AG04449 (cell line): ENCODE measurements around the gene TEX36.
"Not testable (repeated sequence)": the region's sequence is repeated elsewhere in the genome, so short reads cannot be mapped to it uniquely, and the experiment has no call there.

Experiments used
- CTCF ChIA-PET: fragments of 350-600 bp; formaldehyde crosslinking; extraction: SDS; loops from one replicate; lab custom pipeline; 2021; ENCODE audit warnings: antibody characterized with exemption; lab: Yijun Ruan, JAX
- POLR2A ChIA-PET: fragments of 400-600, 350-600 bp; formaldehyde crosslinking; extraction: SDS; loops from one replicate; lab custom pipeline; 2020; ENCODE audit warnings: antibody characterized with exemption, inconsistent platforms; lab: Yijun Ruan, JAX
- DNase-seq: peaks from one replicate; pipeline ENCODE4 v3.0.0-alpha.2; 2010; ENCODE audit warnings: low read depth, low spot score
- H3K4me3 ChIP-seq: 2 replicates; pipeline ENCODE4 v1.5.1; 2011; ENCODE audit warnings: low read depth, mild to moderate bottlenecking, control low read depth, low read length
- CTCF ChIP-seq: IDR thresholded peaks from one replicate; pipeline ENCODE4 v1.5.1; 2011; ENCODE audit warnings: mild to moderate bottlenecking, moderate library complexity, low read length, control low read depth, inconsistent platforms; ENCODE audit not compliant: insufficient read depth; ENCODE audit errors: missing control alignments

TEX36 gene

GRCh38 chr10:125624800-125625199 lies 58.2 kb downstream of the TEX36 start:
- no peak for DNase-seq
- TF ChIP-seq CTCF: no peak
- ChIA-PET CTCF (no interaction called here), POLR2A (no interaction called here)
- no peak overlapping the region for H3K4me3 ChIP-seq

GRCh38 chr10:125621052-125621451 lies 61.9 kb downstream of the TEX36 start:
- no peak for DNase-seq
- ChIA-PET CTCF (interaction anchor here (1.2 kb wide), 1 partner anchor 573 kb away, joined by 3 read pairs; no protein-coding TSS in a partner anchor), POLR2A (no interaction called here)
- no peak for TF ChIP-seq CTCF
- H3K4me3 ChIP-seq: no peak overlapping the region

GRCh38 chr10:125620401-125620800 lies 62.6 kb downstream of the TEX36 start:
- H3K4me3 ChIP-seq: no peak overlapping the region
- DNase-seq: no peak
- ChIA-PET POLR2A (no interaction called here), CTCF (interaction anchor here (1.2 kb wide), 1 partner anchor 573 kb away, joined by 3 read pairs; no protein-coding TSS in a partner anchor)
- TF ChIP-seq CTCF: no peak

- CTCF ChIA-PET: not testable (repeated sequence)
Measured at GRCh38 chr10:125613062-125613461, 69.9 kb downstream of the TEX36 start.

GRCh38 chr10:125611756-125612155 lies 71.2 kb downstream of the TEX36 start:
- ChIA-PET CTCF (no interaction called here), POLR2A (no interaction called here)
- TF ChIP-seq CTCF: no peak
- no peak overlapping the region for H3K4me3 ChIP-seq
- DNase-seq: no peak

More at GRCh38 chr10:125613062-125613461, 69.9 kb downstream of the TEX36 start:
- H3K4me3 ChIP-seq, POLR2A ChIA-PET, DNase-seq: not testable (repeated sequence)

GRCh38 chr10:125611216-125611615 lies 71.7 kb downstream of the TEX36 start:
- ChIA-PET CTCF (no interaction called here), POLR2A (no interaction called here)
- no peak for TF ChIP-seq CTCF
- no peak overlapping the region for H3K4me3 ChIP-seq
- no peak for DNase-seq

- no peak for TF ChIP-seq CTCF
- CTCF ChIA-PET: no interaction called here
- POLR2A ChIA-PET: no interaction called here
- DNase-seq: no peak
- no peak overlapping the region for H3K4me3 ChIP-seq
Measured at GRCh38 chr10:125609859-125610258, 73.1 kb downstream of the TEX36 start.
